Neural cell (in vitro differentiated cells): Measurements from ENCODE around the gene ADD3. TPM values are rescaled to one million over a fixed set of nuclear protein-coding genes. Genes with fewer than 3 reads are reported as not detected.

ENCODE experiments used
- H2AFZ ChIP-seq: fragments of 200-600, 300-800 bp; sonication (generic), shearing (Covaris generic); 2 replicates; pipeline ENCODE4 v1.6.0; 2014; ENCODE audit warnings: low read depth, mild to moderate bottlenecking, antibody characterized with exemption, low read length, moderate library complexity
- H3F3A ChIP-seq: fragments of 200-600 bp; shearing (Covaris generic); 2 replicates; pipeline ENCODE4 v1.6.1; 2016; ENCODE audit warnings: mild to moderate bottlenecking, moderate library complexity, mixed read lengths, antibody characterized with exemption, low read length; ENCODE audit not compliant: insufficient read depth, poor library complexity, severe bottlenecking
- H3K27ac ChIP-seq: fragments of 200-600, 300-800 bp; sonication (generic), shearing (Covaris generic); 2 replicates; pipeline ENCODE4 v1.5.1; 2014; ENCODE audit warnings: mild to moderate bottlenecking, low read length, moderate library complexity
- H3K27me3 ChIP-seq: fragments of 300-800, 200-600 bp; sonication (generic), shearing (Covaris generic); 2 replicates; pipeline ENCODE4 v1.6.0; 2014; ENCODE audit warnings: mild to moderate bottlenecking, low read depth, low read length, moderate library complexity; ENCODE audit not compliant: insufficient read depth
- H3K36me3 ChIP-seq: fragments of 300-800, 200-600 bp; sonication (generic), shearing (Covaris generic); 2 replicates; pipeline ENCODE4 v1.5.1; 2014; ENCODE audit warnings: mild to moderate bottlenecking, antibody characterized with exemption, low read length, moderate library complexity; ENCODE audit not compliant: insufficient read depth
- H3K4me2 ChIP-seq: fragments of 300-800, 200-600 bp; sonication (generic), shearing (Covaris generic); 2 replicates; pipeline ENCODE4 v1.6.0; 2014; ENCODE audit warnings: mild to moderate bottlenecking, low read length
- H3K4me3 ChIP-seq: fragments of 300-800, 200-600 bp; sonication (generic), shearing (Covaris generic); 2 replicates; pipeline ENCODE4 v1.5.1; 2014; ENCODE audit warnings: mild to moderate bottlenecking, low read length, moderate library complexity
- H3K79me2 ChIP-seq: fragments of 200-600 bp; shearing (Covaris generic); replicated peaks from 2 replicates; pipeline ENCODE4 v1.6.0; 2014; ENCODE audit warnings: mild to moderate bottlenecking, low read length, moderate library complexity; ENCODE audit not compliant: insufficient read depth
- H3K9ac ChIP-seq: fragments of 300-800, 200-600 bp; sonication (generic), shearing (Covaris generic); 2 replicates; pipeline ENCODE4 v1.6.1; 2016; ENCODE audit warnings: mild to moderate bottlenecking, low read length, mixed read lengths
- H3K9me2 ChIP-seq: fragments of 200-600 bp; shearing (Covaris generic); 2 replicates; pipeline ENCODE4 v1.6.1; 2016; ENCODE audit warnings: mild to moderate bottlenecking, low read length, mixed read lengths; ENCODE audit not compliant: insufficient read depth
- H3K9me3 ChIP-seq: fragments of 200-600, 300-800 bp; sonication (generic), shearing (Covaris generic); 2 replicates; pipeline ENCODE4 v1.6.1; 2016; ENCODE audit warnings: mild to moderate bottlenecking, mixed run types, low read length, moderate library complexity, mixed read lengths
- H4K20me1 ChIP-seq: fragments of 200-600 bp; shearing (Covaris generic); 2 replicates; pipeline ENCODE4 v1.6.1; 2016; ENCODE audit warnings: mild to moderate bottlenecking, mixed run types; ENCODE audit not compliant: insufficient read depth
- EP300 ChIP-seq: fragments of 450-650 bp; conservative IDR thresholded peaks from 2 replicates; pipeline ENCODE4 v1.6.1; 2014; ENCODE audit warnings: antibody characterized with exemption, mild to moderate bottlenecking, moderate library complexity; ENCODE audit not compliant: poor library complexity, severe bottlenecking
- EZH2 ChIP-seq: fragments of 200-600, 300-800 bp; shearing (Covaris generic), sonication (generic); IDR thresholded peaks from 2 replicates; pipeline ENCODE4 v1.6.1; 2014; ENCODE audit warnings: antibody characterized with exemption, low read length, borderline replicate concordance, mild to moderate bottlenecking; ENCODE audit not compliant: insufficient read depth, poor library complexity, severe bottlenecking
- POLR2AphosphoS5 ChIP-seq: IDR thresholded peaks from 2 replicates; pipeline ENCODE4 v1.6.1; 2012
- RAD21 ChIP-seq: fragments of 450-650 bp; conservative IDR thresholded peaks from 2 replicates; pipeline ENCODE4 v1.6.1; 2014; ENCODE audit warnings: antibody characterized with exemption, mild to moderate bottlenecking, moderate library complexity
- TAF1 ChIP-seq: IDR thresholded peaks from 2 replicates; pipeline ENCODE4 v1.6.1; 2012; ENCODE audit warnings: low read depth
- polyA plus RNA-seq: library from polyadenylated mRNA; depleted of rRNA; stranded (reverse); fragments of >200 nt; gene quantifications from 2 replicates; pipeline ENCODE4 v1.2.3, GENCODE V29; 2014
- TF ChIP-seq, protein P1 (sequence below): IDR thresholded peaks from 2 replicates; pipeline ENCODE4 v1.6.1; 2012; ENCODE audit warnings: borderline replicate concordance
- TF ChIP-seq, protein P2 (sequence below): fragments of 450-650 bp; IDR thresholded peaks from 2 replicates; pipeline ENCODE4 v1.5.1; 2014; ENCODE audit warnings: antibody characterized with exemption, mild to moderate bottlenecking, moderate library complexity; ENCODE audit not compliant: poor library complexity, severe bottlenecking

Gene ADD3
- polyA plus RNA-seq, 1 donor from 2014 or later, result 40.6 TPM

DNA sequence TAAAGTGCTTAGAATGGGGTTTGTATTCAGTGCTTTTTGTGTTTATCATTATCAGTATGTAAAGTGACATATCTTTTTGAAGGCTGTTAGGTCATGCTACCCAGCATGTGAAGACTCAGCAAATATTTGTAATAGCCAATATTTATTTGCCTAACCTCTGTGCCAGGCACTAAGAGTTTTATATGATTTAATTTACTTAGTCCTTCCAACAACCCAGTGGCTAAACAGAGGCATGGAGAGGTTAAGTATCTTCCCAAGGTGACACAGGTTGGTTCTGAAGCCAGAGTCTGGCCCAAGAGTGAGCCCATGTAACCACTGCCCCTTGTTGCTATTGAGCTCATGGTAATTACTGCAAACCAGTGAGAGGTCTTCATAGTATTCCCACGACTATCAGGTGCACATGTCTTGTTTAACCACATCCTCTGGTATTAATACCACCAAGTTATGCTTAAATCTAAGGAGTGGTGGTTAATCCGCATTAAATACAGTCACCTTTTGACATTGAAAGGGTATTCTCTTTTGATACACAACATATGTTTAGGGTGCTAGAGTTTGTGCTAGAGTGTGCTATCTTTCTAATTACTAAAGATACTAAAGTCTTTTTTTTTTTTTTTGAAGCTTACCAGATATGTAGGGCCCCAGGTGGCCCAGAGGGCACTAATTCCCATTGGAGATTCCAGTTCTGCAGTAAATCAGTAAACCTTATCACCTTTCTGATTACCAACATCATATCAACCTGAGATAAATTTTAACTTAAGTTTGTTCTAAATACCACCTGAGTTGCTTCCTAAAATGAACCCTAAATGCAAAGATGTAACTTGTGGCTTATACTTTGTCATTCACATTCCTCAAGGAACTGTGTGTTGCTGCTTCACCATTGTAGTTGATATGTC, 2.9 kb downstream of the ADD3 start:
- Histone ChIP-seq H3K9me2 (no peaks in the 10 kb centered on the region), H3K27ac (no peak overlapping the region), H3F3A (peaks cover 3% of the 10 kb centered on the region), H3K27me3 (no peaks in the 10 kb centered on the region), H3K4me3 (no peak overlapping the region), H3K4me2 (no peak overlapping the region), H3K9me3 (no peaks in the 10 kb centered on the region), H3K79me2 (peaks cover 20% of the 10 kb centered on the region), H3K36me3 (no peaks in the 10 kb centered on the region), H4K20me1 (no peaks in the 10 kb centered on the region), H3K9ac (no peak overlapping the region), H2AFZ (no peak overlapping the region)
- TF ChIP-seq POLR2AphosphoS5 (no peak), RAD21 (no peak), TAF1 (no peak), EZH2 (no peak), EP300 (no peak)
- TF ChIP-seq, protein P1, sequence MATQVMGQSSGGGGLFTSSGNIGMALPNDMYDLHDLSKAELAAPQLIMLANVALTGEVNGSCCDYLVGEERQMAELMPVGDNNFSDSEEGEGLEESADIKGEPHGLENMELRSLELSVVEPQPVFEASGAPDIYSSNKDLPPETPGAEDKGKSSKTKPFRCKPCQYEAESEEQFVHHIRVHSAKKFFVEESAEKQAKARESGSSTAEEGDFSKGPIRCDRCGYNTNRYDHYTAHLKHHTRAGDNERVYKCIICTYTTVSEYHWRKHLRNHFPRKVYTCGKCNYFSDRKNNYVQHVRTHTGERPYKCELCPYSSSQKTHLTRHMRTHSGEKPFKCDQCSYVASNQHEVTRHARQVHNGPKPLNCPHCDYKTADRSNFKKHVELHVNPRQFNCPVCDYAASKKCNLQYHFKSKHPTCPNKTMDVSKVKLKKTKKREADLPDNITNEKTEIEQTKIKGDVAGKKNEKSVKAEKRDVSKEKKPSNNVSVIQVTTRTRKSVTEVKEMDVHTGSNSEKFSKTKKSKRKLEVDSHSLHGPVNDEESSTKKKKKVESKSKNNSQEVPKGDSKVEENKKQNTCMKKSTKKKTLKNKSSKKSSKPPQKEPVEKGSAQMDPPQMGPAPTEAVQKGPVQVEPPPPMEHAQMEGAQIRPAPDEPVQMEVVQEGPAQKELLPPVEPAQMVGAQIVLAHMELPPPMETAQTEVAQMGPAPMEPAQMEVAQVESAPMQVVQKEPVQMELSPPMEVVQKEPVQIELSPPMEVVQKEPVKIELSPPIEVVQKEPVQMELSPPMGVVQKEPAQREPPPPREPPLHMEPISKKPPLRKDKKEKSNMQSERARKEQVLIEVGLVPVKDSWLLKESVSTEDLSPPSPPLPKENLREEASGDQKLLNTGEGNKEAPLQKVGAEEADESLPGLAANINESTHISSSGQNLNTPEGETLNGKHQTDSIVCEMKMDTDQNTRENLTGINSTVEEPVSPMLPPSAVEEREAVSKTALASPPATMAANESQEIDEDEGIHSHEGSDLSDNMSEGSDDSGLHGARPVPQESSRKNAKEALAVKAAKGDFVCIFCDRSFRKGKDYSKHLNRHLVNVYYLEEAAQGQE, result no peak
- TF ChIP-seq, protein P2, sequence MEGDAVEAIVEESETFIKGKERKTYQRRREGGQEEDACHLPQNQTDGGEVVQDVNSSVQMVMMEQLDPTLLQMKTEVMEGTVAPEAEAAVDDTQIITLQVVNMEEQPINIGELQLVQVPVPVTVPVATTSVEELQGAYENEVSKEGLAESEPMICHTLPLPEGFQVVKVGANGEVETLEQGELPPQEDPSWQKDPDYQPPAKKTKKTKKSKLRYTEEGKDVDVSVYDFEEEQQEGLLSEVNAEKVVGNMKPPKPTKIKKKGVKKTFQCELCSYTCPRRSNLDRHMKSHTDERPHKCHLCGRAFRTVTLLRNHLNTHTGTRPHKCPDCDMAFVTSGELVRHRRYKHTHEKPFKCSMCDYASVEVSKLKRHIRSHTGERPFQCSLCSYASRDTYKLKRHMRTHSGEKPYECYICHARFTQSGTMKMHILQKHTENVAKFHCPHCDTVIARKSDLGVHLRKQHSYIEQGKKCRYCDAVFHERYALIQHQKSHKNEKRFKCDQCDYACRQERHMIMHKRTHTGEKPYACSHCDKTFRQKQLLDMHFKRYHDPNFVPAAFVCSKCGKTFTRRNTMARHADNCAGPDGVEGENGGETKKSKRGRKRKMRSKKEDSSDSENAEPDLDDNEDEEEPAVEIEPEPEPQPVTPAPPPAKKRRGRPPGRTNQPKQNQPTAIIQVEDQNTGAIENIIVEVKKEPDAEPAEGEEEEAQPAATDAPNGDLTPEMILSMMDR, result no peak

DNA sequence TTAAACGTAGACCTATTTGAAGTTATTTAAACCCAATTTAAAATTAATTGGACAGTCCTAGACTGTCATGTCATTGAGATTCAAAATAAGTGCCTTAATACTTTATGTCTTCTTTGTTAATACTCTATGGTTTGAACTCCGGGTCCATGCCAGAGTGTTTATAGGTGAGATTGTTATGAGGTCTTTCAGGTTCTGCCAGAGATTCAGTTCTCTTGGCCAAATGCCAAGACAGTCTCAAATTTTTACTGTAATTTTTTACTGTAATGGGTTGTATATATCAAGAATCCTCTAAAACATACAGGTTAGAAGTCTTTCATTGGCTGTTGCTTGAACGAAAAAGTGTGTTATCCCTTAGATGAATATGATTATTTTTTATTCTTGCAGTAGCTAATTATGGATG, 3.9 kb downstream of the ADD3 start:
- no peaks in the 10 kb centered on the region for H3K9me3 ChIP-seq
- H3K36me3 ChIP-seq, result no peaks in the 10 kb centered on the region
- peaks cover 20% of the 10 kb centered on the region for H3K79me2 ChIP-seq
- H3K27me3 ChIP-seq, result no peaks in the 10 kb centered on the region
- H4K20me1 ChIP-seq, result no peaks in the 10 kb centered on the region
- TF ChIP-seq POLR2AphosphoS5 (no peak), RAD21 (no peak)
- no peak overlapping the region for H3K4me2 ChIP-seq
- H3F3A ChIP-seq, result peaks cover 3% of the 10 kb centered on the region
- H3K9me2 ChIP-seq, result no peaks in the 10 kb centered on the region
- H3K27ac ChIP-seq, result no peak overlapping the region
- H3K9ac ChIP-seq, result no peak overlapping the region
- H3K4me3 ChIP-seq, result no peak overlapping the region
- no peak overlapping the region for H2AFZ ChIP-seq
